HL-60 (cell line): ENCODE results near the gene UBE2G1.

ENCODE experiments used
- GABPA ChIP-seq: IDR thresholded peaks from 2 replicates; pipeline ENCODE4 v1.6.1; 2012; ENCODE audit warnings: low read depth
- POLR2AphosphoS5 ChIP-seq: IDR thresholded peaks from 2 replicates; pipeline ENCODE4 v1.6.1; 2012; ENCODE audit warnings: low read depth
- REST ChIP-seq: IDR thresholded peaks from 2 replicates; pipeline ENCODE4 v1.6.1; 2012; ENCODE audit warnings: low read depth; ENCODE audit not compliant: insufficient replicate concordance
- SPI1 ChIP-seq: IDR thresholded peaks from 2 replicates; pipeline ENCODE4 v1.6.1; 2012; ENCODE audit warnings: low read depth, mild to moderate bottlenecking, borderline replicate concordance
- TF ChIP-seq, protein P1 (sequence below): IDR thresholded peaks from one replicate; pipeline ENCODE4 v1.5.1; 2011; ENCODE audit warnings: low read length, control low read depth, inconsistent platforms; ENCODE audit not compliant: insufficient read depth

DNA sequence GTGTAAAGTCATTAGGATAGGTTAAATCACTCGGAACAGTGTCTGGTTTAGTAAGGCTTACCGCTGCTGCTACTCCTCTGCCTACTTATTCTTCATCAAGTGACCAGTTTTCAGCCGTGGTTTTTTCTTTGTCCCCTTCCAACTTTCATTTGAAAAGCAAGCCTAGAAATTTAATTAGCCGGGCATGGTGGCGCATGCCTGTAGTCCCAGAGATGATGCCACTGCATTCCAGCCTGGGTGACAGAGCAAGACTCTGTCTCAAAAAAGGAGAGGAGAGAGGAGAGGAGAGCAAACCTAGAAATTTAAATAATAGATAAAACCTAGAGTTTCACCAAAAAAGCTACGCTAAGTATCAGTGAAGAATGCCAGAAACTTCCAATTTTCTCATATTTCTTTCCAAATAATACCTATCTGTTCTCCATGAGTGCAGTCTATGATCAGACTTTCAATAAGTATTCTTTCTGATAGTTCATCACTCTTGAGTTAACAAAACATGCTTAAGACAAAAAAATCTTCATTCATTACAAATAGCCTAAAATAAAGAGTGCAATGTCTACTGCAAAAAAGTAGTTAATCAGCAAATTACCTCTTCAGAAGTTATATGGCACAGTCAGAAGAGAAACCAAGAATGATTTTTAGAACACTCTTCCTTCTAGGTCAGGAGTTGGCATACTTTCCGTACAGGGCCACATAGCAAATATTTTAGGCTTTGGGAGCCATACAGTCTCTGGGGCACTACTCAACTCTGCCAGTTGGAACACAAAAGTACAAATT, 117.8 kb downstream of the UBE2G1 start:
- TF ChIP-seq, protein P1, sequence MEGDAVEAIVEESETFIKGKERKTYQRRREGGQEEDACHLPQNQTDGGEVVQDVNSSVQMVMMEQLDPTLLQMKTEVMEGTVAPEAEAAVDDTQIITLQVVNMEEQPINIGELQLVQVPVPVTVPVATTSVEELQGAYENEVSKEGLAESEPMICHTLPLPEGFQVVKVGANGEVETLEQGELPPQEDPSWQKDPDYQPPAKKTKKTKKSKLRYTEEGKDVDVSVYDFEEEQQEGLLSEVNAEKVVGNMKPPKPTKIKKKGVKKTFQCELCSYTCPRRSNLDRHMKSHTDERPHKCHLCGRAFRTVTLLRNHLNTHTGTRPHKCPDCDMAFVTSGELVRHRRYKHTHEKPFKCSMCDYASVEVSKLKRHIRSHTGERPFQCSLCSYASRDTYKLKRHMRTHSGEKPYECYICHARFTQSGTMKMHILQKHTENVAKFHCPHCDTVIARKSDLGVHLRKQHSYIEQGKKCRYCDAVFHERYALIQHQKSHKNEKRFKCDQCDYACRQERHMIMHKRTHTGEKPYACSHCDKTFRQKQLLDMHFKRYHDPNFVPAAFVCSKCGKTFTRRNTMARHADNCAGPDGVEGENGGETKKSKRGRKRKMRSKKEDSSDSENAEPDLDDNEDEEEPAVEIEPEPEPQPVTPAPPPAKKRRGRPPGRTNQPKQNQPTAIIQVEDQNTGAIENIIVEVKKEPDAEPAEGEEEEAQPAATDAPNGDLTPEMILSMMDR: no peak
- TF ChIP-seq POLR2AphosphoS5: no peak
- TF ChIP-seq REST: no peak
- TF ChIP-seq GABPA: no peak
- no peak for TF ChIP-seq SPI1
